HG03095 (cell line): ENCODE measurements around the gene FYN.

Source experiments
- ATAC-seq: cut with Tn5 transposase; IDR thresholded peaks from one replicate; pipeline ENCODE4 v1.9.1; 2021; ENCODE audit warnings: moderate library complexity; ENCODE audit not compliant: unreplicated experiment

Gene FYN

DNA sequence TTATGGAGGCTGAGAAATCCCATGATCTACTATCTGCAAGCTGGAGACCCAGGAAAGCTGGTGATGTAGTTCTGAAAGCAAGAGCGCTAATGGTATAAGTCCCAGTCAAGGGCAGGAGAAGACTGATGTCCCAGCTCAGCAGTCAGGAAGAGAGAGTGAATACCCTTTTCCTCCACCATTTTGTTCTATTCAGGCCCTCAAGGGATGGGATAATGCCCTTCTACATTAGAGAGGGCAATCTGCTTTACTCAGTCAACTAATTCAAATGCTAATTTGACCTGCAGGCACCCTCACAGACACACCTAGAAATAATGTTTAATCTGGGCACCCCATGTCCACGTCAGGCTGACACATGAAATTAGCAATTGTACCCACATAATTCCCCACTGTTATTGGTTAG lies 10.8 kb upstream of the FYN start:
- no peak for ATAC-seq

DNA sequence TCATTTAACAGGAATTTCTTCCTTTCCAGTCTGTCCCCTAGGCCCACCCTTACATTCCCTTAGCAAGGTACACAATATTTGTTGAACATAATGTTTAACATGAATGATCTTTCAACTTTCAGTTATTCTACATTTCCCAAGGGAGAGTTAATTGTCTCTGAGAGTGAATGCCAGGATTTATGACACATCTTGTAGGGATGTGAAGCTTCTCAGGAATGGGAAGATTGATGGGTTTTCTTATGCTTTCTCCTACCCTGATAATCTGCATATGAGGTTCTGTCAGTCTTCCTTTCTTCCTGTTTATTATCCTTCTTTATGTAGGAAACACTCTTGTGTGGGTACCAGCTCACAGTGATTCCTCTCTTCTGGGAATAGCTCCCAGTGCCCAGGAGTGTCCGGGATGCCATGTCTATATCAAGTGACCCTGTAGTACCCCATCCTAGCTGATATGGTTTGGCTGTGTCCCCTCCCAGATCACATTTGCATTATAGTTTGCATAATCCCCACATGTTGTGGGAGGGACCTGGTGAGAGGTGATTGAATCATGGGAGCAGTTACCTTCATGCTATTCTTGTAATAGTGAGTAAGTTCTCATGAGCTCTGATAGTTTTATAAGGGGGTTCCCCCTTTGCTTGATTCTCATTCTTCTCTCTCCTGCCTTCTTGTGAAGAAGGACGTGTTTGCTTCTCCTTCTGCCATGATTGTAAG lies 7.1 kb upstream of the FYN start:
- no peak for ATAC-seq

- no peak for ATAC-seq
Observed at GRCh38 chr6:111875741-111876140, 2.5 kb upstream of the FYN start.

DNA sequence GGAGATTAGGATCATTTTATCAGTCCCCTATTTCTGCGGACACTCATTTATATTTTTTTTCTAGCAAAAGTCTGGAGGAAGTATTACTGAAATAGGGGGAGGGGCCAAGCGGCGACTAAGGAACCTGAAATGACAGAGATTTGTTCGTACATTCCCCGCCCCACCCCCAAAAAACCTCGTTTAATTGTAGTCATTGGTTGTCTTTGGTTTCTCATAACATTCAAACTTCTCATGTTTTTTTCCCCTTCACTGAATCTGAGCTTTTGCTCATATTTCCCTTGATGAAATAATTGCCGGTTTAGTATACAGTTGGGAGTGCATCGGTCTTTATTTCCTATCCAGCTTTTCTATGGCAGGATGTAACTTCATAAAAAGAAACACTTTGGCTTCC lies 768 bp upstream of the FYN start:
- no peak for ATAC-seq

- ATAC-seq = peak; percentile 13
Observed at GRCh38 chr6:111872401-111873177, 663 bp downstream of the FYN start.

- no peak for ATAC-seq
Observed at GRCh38 chr6:111871725-111872400, 1.4 kb downstream of the FYN start.

GRCh38 chr6:111871207-111871606 lies 2.0 kb downstream of the FYN start:
- ATAC-seq = no peak

DNA sequence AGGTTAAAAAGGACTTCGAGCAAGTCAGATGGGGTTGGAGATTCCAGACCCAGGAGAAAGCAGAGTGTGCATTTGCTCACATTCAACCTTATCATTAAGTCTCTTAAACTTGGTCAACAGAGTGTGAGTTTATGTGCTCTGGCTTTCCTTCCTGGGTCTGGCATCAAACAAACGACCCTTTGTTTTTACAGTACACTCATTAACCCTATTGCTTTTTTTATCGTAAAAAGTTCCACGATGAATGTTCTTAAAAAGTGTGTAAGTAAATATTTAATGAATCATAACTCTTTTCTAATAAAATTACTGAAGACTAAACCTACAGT lies 2.5 kb downstream of the FYN start:
- ATAC-seq = no peak

DNA sequence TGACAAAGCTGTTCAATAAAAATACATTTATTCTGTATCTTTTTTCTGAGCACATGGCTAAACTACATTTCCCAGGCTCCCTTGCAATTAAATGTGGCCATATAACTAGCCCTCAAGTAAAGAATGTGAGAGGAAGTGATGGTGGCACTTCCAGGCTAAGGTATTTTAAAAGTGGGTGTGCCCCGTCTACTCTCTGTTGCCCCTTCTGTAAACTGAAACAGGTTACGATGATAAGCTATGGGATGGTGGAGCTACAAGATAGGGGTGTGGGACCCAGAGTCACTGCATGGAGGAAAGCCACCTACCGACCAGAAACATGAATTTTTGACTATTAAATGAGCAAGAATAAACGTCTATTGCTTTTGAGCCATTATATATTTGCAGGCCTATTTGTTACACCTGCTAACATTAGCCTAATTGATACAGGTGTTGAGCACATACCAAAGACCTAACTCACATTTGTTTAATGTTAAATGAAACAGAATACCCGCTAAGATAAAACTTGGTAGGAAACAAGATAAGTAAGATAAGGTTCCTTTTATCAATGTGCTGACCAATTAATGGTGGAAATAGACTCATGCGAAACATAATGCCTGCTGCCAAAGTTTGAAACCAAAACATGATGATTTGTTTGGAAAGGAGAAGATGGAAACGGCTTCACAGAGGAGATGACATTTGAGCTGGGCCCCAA lies 3.1 kb downstream of the FYN start:
- ATAC-seq = no peak

DNA sequence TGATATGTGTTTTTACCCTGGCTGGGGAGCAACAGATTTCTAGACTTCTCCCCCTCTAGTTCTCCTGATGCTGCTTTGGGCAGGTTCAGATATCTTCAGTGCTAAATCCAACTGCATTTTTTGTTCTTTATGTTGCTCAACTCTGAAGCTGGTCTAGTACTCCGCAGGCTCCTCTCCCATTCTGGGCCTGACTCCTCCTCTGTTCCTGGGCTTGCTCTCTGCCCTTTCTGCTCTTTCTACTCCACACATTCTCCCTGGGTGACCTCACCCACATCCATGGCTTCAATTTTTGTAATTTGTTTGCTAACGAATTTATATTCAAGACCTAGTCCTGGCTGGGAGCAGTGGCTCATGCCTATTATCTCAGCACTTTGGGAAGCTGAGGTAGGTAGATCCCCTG lies 6.4 kb downstream of the FYN start:
- no peak for ATAC-seq

DNA sequence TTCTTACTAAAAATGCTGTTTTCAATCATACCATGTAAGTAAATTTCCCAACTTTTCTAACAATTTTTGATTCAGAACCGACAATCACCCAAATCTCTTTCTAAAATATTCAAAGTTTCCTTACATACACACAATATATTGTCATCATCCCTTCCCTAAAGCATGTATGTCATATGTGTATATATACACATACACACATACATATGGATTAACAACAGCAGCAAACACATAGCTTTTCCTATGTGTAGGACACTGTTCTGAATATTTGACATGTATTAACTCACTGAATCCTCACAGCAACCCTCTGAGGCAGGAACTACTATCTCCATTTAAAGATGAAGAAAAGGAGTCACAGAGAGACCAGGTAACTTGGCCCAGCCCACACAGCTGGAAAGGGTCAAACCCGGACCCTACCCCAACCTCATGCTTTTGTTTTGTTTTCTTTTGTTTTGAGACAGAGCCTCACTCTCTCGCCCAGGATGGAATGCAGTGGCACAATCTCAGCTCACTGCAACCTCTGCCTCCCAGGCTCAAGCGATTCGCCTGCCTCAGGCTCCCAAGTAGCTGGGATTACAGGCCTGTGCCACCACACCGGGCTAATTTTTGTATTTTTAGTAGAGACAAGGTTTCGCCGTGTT lies 7.2 kb downstream of the FYN start:
- ATAC-seq = no peak

DNA sequence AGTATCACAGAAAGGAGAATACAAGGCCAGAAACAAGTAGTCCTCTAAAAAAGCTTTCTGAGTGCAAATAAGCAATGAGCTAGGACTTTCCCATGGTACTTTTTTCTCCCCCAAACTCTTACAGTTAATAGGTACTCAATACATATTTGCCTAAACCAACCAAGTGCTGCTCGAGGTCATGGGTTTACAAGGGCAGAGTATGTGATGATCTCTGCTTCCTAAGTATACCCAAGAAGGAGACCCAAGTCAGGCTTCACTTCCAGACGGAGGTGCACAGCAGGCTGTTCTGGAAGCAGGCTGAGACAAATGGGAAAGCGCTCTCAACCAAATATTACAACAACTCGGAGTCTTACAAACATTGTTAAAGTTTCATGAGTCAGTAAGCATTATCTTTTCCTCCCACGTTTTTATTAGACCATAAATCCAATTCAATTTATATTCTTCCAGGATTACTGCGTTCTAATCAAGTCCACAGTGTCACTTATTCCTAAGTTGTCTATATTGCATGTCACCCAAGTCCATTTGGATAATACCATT lies 8.1 kb downstream of the FYN start:
- ATAC-seq = no peak

DNA sequence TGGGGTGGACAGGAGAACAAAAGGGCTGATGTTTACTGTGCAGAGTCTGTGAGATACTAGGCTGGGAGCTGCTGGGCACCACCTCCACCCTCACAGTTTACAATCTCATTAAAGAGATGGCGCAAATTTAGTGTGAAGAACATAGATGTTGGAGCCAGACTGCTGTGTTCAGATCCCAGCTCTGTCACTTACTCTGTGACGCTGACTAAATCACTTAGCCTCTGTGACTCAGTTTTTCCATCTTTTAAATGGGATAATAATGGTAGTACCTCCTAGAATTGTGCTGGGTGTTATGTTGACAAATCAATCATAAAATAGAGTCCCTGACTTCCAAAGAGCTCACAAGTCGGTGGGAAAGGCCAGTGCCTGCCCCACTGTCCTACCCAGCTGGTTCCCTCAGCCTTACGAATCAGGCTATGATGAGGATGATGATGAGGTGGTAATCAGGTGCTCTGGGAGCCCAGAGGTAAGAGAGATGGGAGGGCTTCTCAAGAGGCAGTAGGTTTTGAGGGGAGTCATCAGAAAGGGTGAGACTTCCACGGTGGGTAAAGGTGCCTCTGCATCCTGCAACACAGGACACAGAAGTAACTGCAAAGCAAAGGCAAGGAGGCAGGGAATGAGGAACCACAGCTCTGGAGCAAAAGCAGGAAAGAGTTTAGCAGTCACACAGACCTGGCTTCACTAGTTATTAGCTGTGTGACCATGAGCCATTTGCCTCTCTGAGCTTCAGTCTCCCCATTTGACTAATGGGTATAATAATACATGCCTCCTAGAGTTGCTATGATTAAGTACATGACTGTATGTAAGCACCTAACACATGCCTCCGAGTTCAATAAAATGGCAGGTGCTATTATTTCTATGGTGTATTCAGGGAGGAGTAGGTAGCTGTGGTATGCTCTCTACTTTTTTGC lies 8.9 kb downstream of the FYN start:
- ATAC-seq = no peak

GRCh38 chr6:111862741-111863140 lies 10.5 kb downstream of the FYN start:
- no peak for ATAC-seq

GRCh38 chr6:111862314-111862713 lies 10.9 kb downstream of the FYN start:
- no peak for ATAC-seq

DNA sequence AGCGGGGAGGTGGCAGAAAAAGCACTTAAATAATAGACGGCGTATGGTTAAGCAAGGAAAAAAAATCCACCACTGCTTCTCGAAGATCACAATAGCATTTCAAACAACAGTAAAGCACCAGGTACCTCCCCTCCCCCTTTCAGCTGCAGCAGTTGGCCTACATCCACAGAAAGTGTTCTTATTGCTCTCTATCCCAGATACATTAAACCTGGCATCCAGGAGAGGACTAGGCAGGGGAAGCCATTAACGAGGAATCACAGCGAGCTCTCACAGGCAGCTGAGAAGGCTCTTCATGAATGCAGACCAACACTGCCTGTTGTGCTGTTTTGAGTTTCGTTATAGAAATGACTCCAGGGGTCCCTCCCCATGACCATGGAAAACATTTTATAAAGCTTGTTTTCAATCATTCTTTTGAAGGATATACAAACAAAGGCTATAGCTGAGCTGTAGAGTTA lies 11.8 kb downstream of the FYN start:
- ATAC-seq = no peak

GRCh38 chr6:111858347-111858746 lies 14.9 kb downstream of the FYN start:
- ATAC-seq = no peak

DNA sequence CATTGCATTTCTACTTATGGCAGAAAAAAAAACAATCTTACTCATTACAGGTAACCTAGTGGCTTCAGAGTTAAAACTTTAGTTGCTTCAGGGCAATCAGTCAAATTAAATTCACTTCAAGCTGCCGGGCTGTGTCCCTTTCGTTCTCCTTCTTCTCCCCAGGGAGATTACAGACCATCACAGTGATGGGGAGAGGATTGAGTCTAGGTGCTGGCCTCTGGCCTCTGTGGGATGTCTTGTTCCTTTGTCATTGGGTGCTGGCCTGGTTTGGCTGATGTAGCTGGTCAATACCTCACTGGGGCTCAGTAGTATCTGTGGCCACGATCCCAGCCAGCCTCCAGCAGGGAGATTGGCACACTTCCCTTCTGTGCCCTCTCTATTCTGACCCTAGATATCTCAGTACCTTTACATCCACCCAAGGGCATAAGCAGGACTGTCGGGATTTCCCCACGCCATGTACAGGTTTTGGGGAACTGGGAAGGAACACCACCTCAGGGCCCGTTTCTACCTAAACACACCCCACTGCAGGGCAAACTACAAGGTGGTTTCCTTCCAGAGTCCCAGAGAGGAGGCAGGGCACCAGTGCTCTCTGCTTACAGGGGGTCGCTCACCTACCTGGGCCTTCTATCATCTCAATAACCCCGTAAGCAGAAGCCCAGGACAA lies 15.4 kb downstream of the FYN start:
- ATAC-seq = no peak

- ATAC-seq = no peak
Observed at GRCh38 chr6:111855753-111856152, 17.5 kb downstream of the FYN start.
